Dedifferentiated amniotic fluid mesenchymal stem cell (primary cell): ENCODE measurements around the gene SMG6.
"Not testable (repeated sequence)": the region's sequence is repeated elsewhere in the genome, so short reads cannot be mapped to it uniquely, and the experiment has no call there.

ENCODE experiments used
- DNase-seq: peaks from one replicate; pipeline ENCODE4 v3.0.0-alpha.2; 2016; ENCODE audit errors: extremely low spot score

SMG6 gene

GRCh38 chr17:2028234-2028614 is 275.4 kb downstream of the SMG6 start:
- DNase-seq: no peak

GRCh38 chr17:2027528-2028233 is 275.9 kb downstream of the SMG6 start:
- DNase-seq: no peak

- no peak for DNase-seq
Measured at GRCh38 chr17:2025622-2026309, 277.8 kb downstream of the SMG6 start.

GRCh38 chr17:2025220-2025621 is 278.4 kb downstream of the SMG6 start, which contains the start of gene RTN4RL1:
Gene RTN4RL1 (minus strand): TSS chr17:2025334. CDS start chr17:2024865, 469 bp downstream.
- no peak for DNase-seq

GRCh38 chr17:2024572-2025219 is 278.9 kb downstream of the SMG6 start:
- no peak for DNase-seq

GRCh38 chr17:2023692-2024571 is 279.7 kb downstream of the SMG6 start:
- no peak for DNase-seq

GRCh38 chr17:2023256-2023655 is 280.3 kb downstream of the SMG6 start:
- no peak for DNase-seq

GRCh38 chr17:2022647-2023240 is 280.8 kb downstream of the SMG6 start:
- DNase-seq: no peak

- DNase-seq: no peak
Measured at GRCh38 chr17:2020721-2021120, 282.9 kb downstream of the SMG6 start.

GRCh38 chr17:2019723-2020122 is 283.9 kb downstream of the SMG6 start:
- DNase-seq: no peak

GRCh38 chr17:2018716-2019510 is 284.7 kb downstream of the SMG6 start:
- no peak for DNase-seq

GRCh38 chr17:2017274-2017941 is 286.2 kb downstream of the SMG6 start:
- DNase-seq: no peak

- DNase-seq: no peak
Measured at GRCh38 chr17:2016494-2016893, 287.1 kb downstream of the SMG6 start.

- no peak for DNase-seq
Measured at GRCh38 chr17:2015314-2015713, 288.3 kb downstream of the SMG6 start.

- no peak for DNase-seq
Measured at GRCh38 chr17:2013994-2014317, 289.6 kb downstream of the SMG6 start.

GRCh38 chr17:2013220-2013993 is 290.2 kb downstream of the SMG6 start:
- not testable (repeated sequence) for DNase-seq

GRCh38 chr17:2012499-2012898 is 291.1 kb downstream of the SMG6 start:
- DNase-seq: no peak

GRCh38 chr17:2011411-2012371 is 291.9 kb downstream of the SMG6 start:
- DNase-seq: peak; percentile 46
